Ovary (tissue), 9 donors: ENCODE results near the gene SETD1A. TPM values are rescaled to one million over a fixed set of nuclear protein-coding genes. Genes with fewer than 3 reads are reported as not detected.

ENCODE experiments used
- DNase-seq, 5 donors: peaks; one replicate each; pipeline ENCODE4 v3.0.0-alpha.2; 2019 to 2020
- H3K27ac ChIP-seq, 2 donors: fragments of 200-600 bp; one replicate each; pipeline versions ENCODE4 v1.5.1 to v1.8.0; 2019 to 2022
- H3K27me3 ChIP-seq: fragments of 200-600 bp; one replicate; pipeline ENCODE4 v1.8.0; 2022
- H3K36me3 ChIP-seq: fragments of 200-600 bp; sonication (generic); one replicate; pipeline ENCODE4 v1.5.1; 2019
- H3K4me1 ChIP-seq: one replicate; pipeline ENCODE4 v1.8.1; 2013; ENCODE audit warnings: mild to moderate bottlenecking, moderate library complexity; ENCODE audit not compliant: insufficient read depth
- H3K4me3 ChIP-seq: fragments of 200-600 bp; sonication (generic); one replicate; pipeline ENCODE4 v1.5.1; 2017
- H3K9me3 ChIP-seq, 2 donors: fragments of 200-600 bp in 1 of 2; sonication (generic) in 1 of 2; one replicate each; pipeline versions ENCODE4 v1.5.1 to v1.8.1; 2013 to 2019; ENCODE audit warnings: mild to moderate bottlenecking in 1 of 2, moderate library complexity in 1 of 2
- EP300 ChIP-seq: sonication (generic); formaldehyde crosslinking; IDR thresholded peaks from one replicate; pipeline ENCODE4 v1.6.1; 2017; ENCODE audit warnings: antibody characterized with exemption
- POLR2A ChIP-seq: fragments of 450-650 bp; IDR thresholded peaks from one replicate; pipeline ENCODE4 v1.6.1; 2017; ENCODE audit warnings: antibody characterized with exemption, mild to moderate bottlenecking, moderate library complexity
- WGBS, 3 donors: extraction: QIAGEN DNeasy Blood & Tissue Kit in 1 of 3; methylation state at CpG; one replicate each; pipeline versions ENCODE4 v1.1.5 to v1.1.7; 2013 to 2017; 5-methylcytosine and 5-hydroxymethylcytosine counted together
- intact Hi-C, 4 donors: fragments of 100-400 bp; cut with DNase I; formaldehyde crosslinking; loops; one replicate each; pipeline versions ENCODE4 v1.11.0 to v1.15.1; 2022 to 2023
- polyA plus RNA-seq, 2 donors: library from polyadenylated mRNA; stranded (reverse); fragments of 200-250 nt in 1 of 2; fragments of 350-450 nt in 1 of 2; fragmentation: Illumina TruSeq in 1 of 2; extraction: RNeasy Lipid Tissue Mini Kit (QIAGEN cat#74804) in 1 of 2; gene quantifications; one replicate each; pipeline ENCODE4 v1.2.3, GENCODE V29; 2013 to 2014
- total RNA-seq, 7 donors: library from RNA; depleted of rRNA in 2 of 7; stranded (reverse); fragments of >200 nt in 2 of 7; fragmentation: NEBNext Ultra II Directional in 3 of 7; extraction: Animal tissue kit (Norgen Biotek cat#: 25700) in 3 of 7; gene quantifications; one replicate each; pipeline versions ENCODE4 v1.1.0 to v1.2.4, GENCODE V29; 2016 to 2023
- TF ChIP-seq, protein P1 (sequence below), 3 donors: fragments of 450-650 bp in 2 of 3; fragments of 200-600 bp in 1 of 3; IDR thresholded peaks; one replicate each; pipeline versions ENCODE4 v1.5.1 to v1.8.0; 2016 to 2022; ENCODE audit warnings: antibody characterized with exemption in 3 of 3, mild to moderate bottlenecking in 1 of 3
- donor health status: DM: no; HTN: no; CAD: no; lungs with moderate emphysema.
- donor health status: DM: no; HTN: no; CAD: no.
- donor health status: Bipolar disorder and iron deficiency.
- donor health status: DM: yes; HTN: yes; CAD: no.
- donor health status: DM: no; HTN: no; CAD: no.
- donor health status: DM: yes; HTN: yes; CAD: no.

The SETD1A gene
- total and polyA plus RNA-seq, 9 donors, result 5.0 to 31.8 (median 24.7) TPM

- no peak for DNase-seq
Measured at GRCh38 chr16:31001507-31002249, 44.1 kb downstream of the SETD1A start.

GRCh38 chr16:31002250-31002700 lies 44.7 kb downstream of the SETD1A start:
- no peaks in the 10 kb centered on the region for H3K9me3 ChIP-seq
- no peak for DNase-seq
- H3K27me3 ChIP-seq, result no peaks in the 10 kb centered on the region
- TF ChIP-seq, protein P1, sequence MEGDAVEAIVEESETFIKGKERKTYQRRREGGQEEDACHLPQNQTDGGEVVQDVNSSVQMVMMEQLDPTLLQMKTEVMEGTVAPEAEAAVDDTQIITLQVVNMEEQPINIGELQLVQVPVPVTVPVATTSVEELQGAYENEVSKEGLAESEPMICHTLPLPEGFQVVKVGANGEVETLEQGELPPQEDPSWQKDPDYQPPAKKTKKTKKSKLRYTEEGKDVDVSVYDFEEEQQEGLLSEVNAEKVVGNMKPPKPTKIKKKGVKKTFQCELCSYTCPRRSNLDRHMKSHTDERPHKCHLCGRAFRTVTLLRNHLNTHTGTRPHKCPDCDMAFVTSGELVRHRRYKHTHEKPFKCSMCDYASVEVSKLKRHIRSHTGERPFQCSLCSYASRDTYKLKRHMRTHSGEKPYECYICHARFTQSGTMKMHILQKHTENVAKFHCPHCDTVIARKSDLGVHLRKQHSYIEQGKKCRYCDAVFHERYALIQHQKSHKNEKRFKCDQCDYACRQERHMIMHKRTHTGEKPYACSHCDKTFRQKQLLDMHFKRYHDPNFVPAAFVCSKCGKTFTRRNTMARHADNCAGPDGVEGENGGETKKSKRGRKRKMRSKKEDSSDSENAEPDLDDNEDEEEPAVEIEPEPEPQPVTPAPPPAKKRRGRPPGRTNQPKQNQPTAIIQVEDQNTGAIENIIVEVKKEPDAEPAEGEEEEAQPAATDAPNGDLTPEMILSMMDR (IDR thresholded peaks at IDR 0.05), result no peak
- TF ChIP-seq EP300 (no peak), POLR2A (no peak)
- 19 to 31% (median 27%) methylated on average over 10 of the region's 10 CpGs for WGBS, 3 donors
- no peak overlapping the region for H3K27ac ChIP-seq
- H3K36me3 ChIP-seq, result no peaks in the 10 kb centered on the region
- peaks cover 20% of the 10 kb centered on the region for H3K4me1 ChIP-seq
- no peak overlapping the region for H3K4me3 ChIP-seq
- intact Hi-C loops, result no loop called here

More at GRCh38 chr16:31001507-31002249, 44.1 kb downstream of the SETD1A start:
- H3K36me3 ChIP-seq, result no peaks in the 10 kb centered on the region
- H3K27me3 ChIP-seq, result no peaks in the 10 kb centered on the region
- H3K27ac ChIP-seq, result no peak overlapping the region
- intact Hi-C loops, result no loop called here
- H3K9me3 ChIP-seq, result no peaks in the 10 kb centered on the region
- no peak overlapping the region for H3K4me3 ChIP-seq
- WGBS, 3 donors, result 24 to 29% (median 29%) methylated on average over 16 of the region's 16 CpGs
- TF ChIP-seq POLR2A (no peak), EP300 (no peak)
- TF ChIP-seq, protein P1 (IDR thresholded peaks at IDR 0.05), result no peak
- peaks cover 22% of the 10 kb centered on the region for H3K4me1 ChIP-seq

GRCh38 chr16:31002862-31003341 lies 45.3 kb downstream of the SETD1A start:
- no peak overlapping the region for H3K27ac ChIP-seq
- H3K9me3 ChIP-seq, result no peaks in the 10 kb centered on the region
- H3K36me3 ChIP-seq, result no peaks in the 10 kb centered on the region
- H3K27me3 ChIP-seq, result no peaks in the 10 kb centered on the region
- no peak for TF ChIP-seq POLR2A
- no peak for TF ChIP-seq EP300
- intact Hi-C loops, result no loop called here
- H3K4me3 ChIP-seq, result no peak overlapping the region
- DNase-seq, result no peak
- WGBS, 3 donors, result 47 to 65% (median 53%) methylated on average over 9 of the region's 9 CpGs
- H3K4me1 ChIP-seq, result peaks cover 15% of the 10 kb centered on the region

DNA sequence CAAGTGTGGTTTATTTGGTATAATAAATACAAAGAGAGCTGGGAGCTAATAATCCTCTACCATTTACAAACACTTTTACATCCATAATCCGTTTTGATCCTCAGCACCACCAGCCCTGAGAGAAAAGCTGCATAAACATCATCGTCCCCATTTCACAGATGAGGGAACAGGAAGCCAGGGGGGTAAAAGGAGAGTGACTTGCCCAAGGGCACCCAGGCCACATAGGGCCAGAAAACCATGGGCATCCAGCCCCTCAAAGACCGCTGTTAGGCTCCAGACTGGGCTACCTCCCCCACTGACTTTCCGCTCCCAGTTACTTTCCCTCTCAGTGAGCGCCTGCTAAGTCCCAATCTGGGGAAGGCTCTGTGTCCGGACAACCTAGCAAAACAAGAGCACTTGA lies 46.2 kb downstream of the SETD1A start:
- Histone ChIP-seq H3K27ac (no peak overlapping the region), H3K27me3 (no peaks in the 10 kb centered on the region), H3K9me3 (no peaks in the 10 kb centered on the region), H3K36me3 (no peaks in the 10 kb centered on the region), H3K4me3 (no peak overlapping the region), H3K4me1 (peaks cover 11% of the 10 kb centered on the region)
- intact Hi-C loops, result no loop called here
- DNase-seq, result no peak
- WGBS, 3 donors, result 89 to 93% (median 91%) methylated on average over 6 of the region's 6 CpGs
- no peak for TF ChIP-seq POLR2A
- TF ChIP-seq, protein P1 (IDR thresholded peaks at IDR 0.05), result no peak
- no peak for TF ChIP-seq EP300

- Histone ChIP-seq H3K4me3 (no peak overlapping the region), H3K27ac (no peak overlapping the region), H3K4me1 (peaks cover 9% of the 10 kb centered on the region), H3K36me3 (no peaks in the 10 kb centered on the region), H3K9me3 (no peaks in the 10 kb centered on the region), H3K27me3 (no peaks in the 10 kb centered on the region)
- DNase-seq, result no peak
- WGBS, 3 donors, result 80 to 87% (median 85%) methylated on average over 2 of the region's 2 CpGs
- intact Hi-C loops, result no loop called here
- no peak for TF ChIP-seq EP300
- TF ChIP-seq POLR2A, result no peak
- TF ChIP-seq, protein P1 (IDR thresholded peaks at IDR 0.05), result no peak
Measured at GRCh38 chr16:31004658-31005057, 47.1 kb downstream of the SETD1A start.
